Measurements from ENCODE around the gene ARMH1.
A peak's percentile ranks its signal among the peaks of the same experiment; 100 is the strongest.

ARMH1 gene

DNA sequence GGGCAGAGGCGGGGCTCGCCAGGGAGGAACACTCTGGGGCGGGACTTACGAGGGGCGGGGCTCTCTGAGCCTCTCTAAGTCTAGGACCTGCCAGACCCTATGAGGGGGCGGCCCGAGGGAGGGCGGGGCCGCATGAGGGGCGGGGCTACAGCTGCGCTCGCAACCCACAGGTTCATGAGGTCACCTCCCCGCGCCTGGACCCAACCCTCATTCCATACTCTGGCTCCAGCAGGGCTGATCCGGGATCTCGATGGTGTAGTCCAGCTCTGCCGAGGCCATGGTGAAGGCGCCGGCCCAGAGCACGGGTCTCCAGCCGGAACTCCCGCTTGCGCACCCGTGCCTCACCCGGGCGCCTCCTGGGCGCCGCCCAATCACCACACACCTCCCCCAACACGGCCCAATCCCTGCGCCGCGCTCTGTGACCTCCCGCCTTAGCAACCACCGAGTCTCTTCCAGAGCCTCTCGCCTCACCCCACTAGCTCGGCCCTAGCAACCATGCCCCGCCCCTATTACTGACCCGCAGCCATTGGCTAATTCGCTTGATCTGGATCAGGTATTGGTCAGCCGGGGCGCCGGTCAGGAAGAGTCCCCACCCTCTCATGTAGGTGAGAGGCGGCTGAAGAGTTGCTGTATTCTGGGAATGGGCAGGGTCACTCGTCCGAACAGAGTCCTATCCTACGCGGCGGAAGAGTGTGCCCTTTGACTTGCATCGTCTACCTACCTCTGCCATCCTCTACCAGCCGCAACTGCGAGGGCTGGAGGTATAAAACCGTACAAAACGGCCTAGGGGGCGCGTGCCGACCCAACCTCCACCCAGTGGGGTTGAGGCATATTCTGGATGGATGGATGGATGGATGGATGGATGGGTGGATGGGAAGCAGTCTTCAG lies at the start of gene ARMH1, which contains the start of gene TMEM53:
TSS of gene ARMH1 (plus strand) at position 602 of the 888 bp plus-strand sequence. CDS start 14,984 bp downstream, outside the sequence.
TSS of gene TMEM53 (minus strand) at position 369 of the 888 bp plus-strand sequence. CDS start at position 279, 90 bp downstream.
- peak; percentile 99 for DNase-seq (ENCODE audit: low spot score)

DNA sequence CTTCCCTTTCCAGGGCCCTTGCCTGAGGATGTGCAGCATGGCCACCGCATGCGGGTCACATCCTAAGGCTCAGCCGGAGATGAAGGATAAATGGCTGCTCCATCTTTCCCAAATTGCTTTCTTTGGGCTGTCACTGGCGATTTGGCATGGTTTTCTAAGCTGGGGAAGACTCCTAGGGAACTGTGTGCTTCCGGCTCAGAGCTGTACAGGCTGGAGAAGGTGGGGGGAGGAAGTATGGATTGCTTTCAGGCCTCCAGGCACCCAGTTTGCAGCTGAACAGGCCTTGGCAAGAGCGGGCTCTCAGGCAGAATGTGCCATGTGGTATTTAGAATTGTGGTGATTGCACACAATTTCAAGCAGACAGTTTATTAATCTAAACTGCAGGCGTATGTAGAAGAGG lies 49.2 kb upstream of the ARMH1 start:
- no peak for DNase-seq (ENCODE audit: low spot score)

DNA sequence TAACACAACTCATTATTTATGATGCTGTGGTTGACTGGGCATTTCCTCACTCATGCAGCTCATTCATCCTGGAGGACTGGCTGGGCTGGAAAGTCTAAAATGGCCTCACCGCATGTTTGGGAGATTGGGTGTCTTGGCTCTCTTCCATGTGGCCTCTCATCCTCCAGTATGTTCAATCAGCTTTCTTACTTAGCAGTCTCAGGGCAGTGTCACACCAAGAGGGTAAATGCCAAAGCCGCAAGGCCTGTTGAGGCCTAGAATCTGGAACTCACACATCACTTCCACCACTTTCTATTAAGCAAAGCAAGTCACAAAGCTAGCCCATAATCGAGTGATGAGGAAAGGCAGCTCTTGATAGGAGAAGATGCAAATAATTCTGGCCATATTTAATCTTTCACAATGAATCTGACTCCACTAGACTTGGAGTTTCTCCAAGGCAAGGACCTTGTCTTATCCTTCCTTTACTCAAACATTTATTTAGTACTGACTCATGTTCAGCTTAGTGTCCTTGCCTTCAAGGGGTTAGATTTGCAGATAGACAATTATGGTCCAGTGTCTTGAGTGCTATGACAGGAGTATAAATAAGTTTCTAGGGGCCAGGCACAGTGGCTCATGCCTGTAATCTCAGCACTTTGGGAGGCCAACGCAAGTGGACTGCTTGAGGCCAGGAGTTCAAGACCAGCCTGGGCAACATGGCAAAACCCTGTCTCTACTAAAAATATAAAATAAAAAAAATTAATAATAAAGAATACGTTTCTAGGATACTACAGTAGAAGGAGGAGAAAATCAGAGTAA lies 45.4 kb upstream of the ARMH1 start:
- DNase-seq (ENCODE audit: low spot score), result no peak

DNA sequence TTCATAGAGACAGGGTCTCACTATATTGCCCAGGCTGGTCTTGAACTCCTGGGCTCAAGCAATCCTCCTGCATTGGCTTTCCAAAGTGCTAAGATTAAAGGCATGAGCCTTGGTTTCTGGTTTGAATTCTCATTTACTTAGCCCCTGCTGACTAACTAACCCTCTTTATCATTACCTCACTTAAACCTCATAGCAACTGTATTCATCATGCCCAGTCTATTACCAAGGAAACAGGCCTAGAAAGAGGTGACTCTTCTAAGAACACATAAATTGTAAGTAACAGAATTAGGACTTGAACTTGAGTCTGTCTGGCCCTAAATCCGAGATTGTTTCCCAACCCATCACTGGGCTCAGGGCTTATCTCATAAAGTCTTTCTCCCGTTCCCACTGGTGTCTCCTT lies 44.4 kb upstream of the ARMH1 start:
- no peak for DNase-seq (ENCODE audit: low spot score)

DNA sequence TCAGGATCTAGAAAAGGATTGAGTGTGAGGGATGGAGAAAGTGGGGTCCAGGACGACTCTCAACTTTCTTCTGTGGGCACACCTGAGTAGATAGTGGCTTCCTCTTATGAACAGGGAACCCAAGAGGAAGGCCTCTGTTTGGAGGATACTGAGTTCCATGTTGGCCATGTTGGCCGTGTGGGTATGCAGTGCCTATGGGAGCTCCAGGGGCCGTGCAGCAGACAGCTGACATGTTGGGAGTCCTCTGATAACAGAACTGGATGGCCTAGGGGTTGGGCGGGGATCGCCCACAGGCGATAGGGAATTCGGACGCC lies 43.2 kb upstream of the ARMH1 start:
- no peak for DNase-seq (ENCODE audit: low spot score)

DNA sequence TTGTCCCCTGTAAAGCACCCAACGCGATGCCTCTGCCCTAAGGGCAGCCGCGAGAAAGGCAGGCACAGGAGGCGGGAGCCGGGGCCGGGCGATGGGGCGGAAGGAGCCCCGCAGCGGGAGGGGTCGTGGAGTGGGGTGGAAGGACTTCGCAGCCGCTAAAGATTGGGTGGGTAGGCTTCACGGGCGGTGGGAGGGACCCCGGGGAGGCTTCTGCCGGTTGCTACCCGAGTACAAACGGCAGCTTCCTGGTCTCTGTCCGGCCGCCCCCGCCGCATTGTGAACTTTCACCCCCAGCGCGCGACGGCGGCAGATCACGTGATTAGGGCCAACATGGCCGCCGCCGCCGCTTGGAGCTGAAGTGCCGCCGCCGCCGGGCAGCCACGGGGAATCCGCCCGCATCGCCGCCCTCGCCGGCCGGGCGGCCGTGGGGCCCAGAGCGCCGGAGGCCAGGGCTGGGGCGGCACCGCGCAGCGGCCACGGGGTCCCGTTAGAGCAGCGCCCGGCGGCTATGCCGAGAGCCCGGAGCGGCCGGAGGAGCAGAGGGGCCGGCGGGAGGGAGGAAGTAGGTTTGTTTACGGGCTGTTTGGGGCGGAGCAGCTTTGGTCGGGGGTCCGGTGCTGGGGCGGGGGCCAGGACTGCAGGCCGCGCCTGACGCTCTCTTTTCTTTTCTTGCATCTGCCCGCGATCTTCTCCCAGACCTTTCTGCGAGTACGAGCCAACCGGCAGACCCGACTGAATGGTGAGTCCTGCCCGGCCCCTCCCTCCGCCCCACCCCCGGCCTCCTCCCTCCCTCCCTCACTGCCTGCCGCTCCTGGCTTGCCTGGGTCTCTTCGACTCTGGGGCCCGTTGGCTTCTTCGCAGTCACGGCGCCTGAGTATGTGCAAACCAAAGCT lies 42.6 kb upstream of the ARMH1 start:
- DNase-seq (ENCODE audit: low spot score), result peak; percentile 89

DNA sequence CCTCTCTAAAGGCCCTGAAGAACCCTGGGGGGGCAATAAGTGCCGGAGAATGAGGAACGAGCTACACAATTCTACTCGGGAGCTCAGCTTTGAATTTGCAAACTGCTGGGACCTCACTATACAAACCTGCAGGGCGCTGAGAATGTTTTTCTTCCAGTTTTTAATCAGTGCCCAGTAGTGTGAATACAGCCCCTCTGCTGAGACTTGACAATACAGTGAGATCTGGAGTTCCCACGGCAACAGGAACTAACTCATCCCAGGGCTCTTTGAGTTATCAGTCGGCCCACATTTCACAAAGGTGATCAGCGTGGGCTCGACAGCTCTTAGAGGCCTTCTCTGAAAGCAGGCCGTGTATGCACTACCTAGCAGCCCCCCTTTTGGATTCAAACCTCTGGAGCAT lies 41.9 kb upstream of the ARMH1 start:
- DNase-seq (ENCODE audit: low spot score), result peak; percentile 20

DNA sequence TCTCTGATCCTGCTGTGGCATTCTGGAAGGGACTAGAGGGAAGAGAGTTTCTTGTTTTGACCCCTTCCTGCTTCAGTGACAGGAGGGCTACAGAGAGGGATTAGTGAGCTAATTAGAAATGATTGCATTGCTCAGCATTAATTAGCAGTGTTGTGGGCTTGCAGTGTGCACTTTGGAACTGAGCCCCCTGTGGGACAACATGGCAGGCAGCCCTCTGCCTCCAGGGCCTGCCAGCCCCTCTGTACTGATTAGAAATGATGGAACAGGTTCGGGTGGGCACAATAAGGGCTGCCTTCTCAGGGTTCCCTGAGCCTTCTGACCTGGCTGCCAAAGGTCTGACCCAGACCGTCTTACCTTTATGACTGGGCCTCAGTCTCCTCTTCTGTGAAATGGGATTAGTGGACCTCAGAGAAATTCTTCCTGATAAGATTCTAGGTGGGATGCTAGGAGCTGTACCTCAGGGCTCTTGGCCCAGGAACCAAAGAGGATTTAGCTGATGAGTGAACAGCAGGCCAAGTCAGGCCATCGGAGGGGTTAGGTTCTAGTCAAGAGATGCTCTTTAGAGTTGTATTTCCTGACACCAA lies 39.8 kb upstream of the ARMH1 start:
- no peak for DNase-seq (ENCODE audit: low spot score)

DNA sequence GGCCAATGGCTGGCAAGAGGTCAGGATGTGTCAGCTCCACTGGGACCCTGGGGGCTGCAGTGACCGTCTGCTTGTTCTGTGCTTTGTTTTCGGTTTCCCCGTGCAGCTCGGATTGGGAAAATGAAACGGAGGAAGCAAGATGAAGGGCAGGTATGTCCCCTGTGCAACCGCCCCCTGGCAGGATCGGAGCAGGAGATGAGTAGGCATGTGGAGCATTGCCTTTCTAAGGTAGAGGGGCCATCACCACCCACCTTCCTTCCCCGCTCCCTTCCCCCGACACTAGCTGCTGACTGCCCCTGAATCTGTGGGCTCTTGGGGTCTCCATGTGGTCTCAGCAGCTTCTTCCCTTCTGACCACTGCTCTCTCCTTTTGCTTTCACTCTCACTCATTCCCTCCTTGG lies 39.1 kb upstream of the ARMH1 start:
- no peak for DNase-seq (ENCODE audit: low spot score)

DNA sequence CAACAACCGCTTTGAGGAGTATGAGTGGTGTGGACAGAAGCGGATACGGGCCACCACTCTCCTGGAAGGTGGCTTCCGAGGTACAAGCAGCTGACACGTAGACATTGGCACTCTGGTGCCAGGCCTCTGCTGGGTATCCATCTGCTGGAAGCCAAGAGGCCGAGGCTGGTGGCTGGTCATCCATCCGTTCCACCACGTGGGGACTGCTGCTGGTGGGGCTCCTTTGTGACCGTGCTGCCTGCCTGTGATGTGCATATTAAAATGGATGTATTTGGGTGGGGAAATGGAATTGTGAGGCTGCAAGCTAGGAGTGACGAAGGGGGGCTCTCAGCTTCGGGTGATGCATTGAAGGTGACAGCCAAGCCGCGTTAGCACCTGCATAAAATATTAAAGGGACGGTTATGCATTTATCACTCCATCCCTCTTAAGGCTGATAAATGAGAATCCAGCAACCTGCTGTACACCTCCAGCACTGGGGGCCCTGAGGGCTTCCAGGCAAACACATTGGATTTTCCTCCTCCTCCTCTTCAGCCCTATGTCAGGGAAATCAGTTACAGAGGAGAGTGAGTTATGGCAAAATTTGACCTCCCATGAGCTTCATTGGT lies 38.3 kb upstream of the ARMH1 start:
- DNase-seq (ENCODE audit: low spot score), result no peak

DNA sequence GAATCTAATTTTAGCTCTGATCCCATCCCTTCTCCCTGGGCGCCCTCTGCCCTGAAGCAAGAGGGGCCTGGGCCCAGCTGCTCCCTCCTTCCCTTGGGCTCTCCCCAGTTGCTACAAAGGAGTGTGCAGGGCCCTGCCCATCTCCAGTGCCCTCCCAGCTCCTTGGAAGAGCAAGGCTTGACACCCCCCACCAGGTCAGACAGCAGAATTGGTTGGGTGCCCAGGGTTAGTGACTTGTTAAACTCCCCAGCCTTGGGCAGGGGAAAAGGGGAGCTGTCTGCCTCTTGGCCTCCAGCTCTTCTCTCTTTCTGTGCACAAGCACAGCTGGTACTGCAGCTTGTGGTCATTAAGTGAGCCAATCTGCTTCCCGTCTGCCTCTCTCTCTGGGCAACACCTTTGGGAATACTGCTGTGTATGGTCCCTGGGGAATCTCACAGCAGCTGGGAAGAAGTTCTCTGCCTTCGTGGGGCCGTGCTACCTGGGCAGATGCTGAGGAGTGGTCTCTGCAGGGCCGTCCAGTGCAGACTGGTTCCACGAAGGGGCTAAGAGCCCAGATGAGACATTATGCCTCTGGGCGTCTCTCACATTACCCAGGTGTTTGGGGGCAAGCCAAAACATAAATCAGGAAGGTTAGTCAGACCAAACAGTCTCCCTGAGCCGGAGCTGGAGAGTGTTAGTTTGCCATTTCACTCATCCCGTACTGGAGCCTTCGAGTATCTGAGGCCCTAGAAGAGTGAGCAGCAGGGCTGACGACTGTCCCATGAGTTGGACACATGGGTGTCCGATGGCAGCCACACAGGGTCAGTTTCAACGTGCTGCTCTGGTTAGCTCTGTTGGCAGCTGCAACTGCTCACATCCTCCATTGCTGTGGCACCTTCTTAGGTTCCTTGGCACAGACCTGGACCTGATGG lies 37.6 kb upstream of the ARMH1 start:
- DNase-seq (ENCODE audit: low spot score), result no peak

DNA sequence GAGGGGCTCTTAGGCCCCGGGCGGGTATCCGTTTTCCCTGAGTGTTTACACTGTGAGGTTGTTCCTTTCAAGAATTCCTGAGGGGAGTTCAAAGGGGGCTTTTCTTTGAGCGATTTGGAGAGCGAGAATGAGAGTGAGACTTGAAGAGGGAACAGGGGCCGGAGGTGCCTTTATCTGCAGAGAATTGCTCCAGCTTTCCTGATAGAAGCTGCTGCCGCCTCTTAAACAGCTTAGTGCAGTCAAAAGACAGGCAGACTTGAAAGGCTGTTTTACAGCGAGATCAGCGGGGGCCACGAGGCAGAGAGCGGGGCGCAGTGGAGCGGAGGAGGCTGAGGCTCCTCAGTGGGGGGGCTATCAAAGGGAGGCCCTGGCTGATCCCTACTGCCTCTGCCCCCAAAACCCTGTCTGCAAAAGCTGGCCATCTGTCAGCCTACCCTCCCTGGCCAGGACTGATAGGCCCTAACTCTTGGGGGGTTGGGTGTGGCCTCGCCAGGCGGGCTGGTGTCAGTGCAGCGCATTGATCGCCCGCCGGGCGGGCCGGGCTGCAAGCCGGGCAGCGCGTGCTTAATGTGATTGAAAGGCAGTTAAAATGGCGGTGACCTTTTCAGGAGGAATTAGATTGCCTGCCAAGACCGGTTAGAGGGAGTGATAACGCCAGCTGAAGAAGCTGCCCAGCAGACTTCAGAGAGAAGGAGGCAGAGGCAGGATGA lies 36.7 kb upstream of the ARMH1 start:
- no peak for DNase-seq (ENCODE audit: low spot score)

DNA sequence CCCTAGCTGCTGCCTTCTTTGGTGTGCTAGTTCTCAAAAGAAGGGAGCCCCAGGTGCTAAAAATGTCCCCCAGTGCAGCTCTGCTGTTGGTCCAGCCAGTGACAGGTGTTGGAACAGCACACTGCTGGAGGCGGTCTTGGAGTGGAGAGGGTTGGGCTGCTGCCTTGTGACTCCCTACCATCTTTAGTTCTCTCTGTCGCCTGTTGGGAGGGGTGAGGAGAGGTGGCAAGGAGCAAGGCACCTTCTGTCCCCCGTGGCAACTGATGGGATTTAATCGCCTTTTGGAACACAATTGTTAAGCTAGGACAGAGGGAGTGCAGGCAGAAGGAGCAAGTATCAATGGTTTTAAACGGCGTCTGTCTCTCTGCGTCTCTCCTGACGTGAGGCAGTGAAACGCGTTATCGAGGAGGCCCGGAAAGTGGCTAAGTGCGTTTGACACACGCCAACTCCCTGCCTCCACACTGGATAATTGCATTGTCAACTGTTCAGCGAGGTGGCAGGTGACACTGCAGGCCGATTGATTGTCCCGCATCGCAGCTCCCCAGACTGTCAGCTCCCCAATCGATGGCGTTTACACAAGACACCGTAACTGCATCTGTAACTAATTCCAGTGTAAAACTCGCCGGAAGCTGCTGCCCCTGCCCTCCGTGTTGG lies 34.2 kb upstream of the ARMH1 start:
- DNase-seq (ENCODE audit: low spot score), result no peak

DNA sequence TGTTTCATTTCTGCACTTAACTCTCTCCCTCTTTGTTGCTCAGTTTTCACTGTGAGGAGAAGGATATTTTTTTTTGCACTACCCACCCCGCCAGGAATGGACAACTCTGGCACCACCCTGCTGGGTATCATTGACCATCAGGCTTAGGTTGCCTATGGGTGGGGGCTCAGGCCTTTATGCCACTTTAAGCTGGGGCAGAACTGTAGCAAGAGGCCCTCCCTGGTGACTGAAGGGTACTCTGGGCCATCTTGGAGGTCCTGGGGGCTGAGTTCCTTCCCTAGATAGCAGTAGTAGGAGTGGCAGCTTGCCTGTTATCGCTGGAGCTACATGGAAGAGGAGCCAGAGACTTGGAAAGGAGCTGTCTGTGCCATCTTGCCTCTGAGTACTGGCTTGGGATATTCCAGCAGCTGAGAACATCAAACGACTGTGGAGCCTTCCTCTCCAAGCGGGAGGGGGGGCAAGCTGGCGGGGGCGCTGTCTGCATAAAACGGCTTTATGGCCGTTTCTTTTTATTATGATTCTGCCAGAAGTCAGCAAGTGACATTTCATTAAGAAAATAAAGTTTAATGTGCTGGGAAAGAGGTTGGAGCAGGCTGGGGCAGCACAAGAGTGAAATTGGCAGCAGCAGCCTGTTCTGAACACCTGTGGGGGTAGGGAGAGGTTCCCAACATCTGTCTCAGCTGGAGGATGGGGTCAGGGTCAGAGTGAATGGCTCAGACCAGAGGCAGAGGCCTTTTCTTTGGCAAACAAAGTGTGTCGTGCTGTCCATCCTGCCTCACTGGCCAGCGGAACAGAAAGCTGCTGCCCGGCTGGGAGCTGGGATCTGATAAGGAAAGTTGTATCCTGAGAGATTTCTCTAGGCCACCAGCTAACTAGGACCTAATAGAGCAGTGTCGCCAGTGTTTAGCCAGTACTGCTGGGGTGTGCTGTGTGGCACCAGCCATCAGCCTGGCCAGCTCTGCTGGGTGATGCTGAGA lies 33.1 kb upstream of the ARMH1 start:
- no peak for DNase-seq (ENCODE audit: low spot score)

DNA sequence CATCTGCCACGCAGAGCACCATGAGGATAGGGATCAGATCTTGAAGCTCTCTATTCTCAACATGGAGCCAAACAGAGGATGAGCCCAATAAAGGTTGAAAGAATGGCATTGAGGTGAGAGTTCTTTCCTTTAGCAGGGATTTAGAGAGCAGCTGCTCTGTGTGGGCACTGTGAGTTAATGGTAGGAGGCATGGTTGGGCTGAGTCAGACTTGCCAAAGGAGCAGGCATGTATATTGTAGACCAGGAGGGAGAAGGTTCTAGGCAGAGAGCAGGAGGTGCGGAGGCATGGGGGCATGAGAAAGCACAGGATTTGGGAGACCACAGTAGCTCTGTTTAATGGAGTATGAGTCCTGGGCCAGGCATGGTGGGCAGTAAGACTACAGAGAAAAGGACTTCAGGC lies 32.3 kb upstream of the ARMH1 start:
- no peak for DNase-seq (ENCODE audit: low spot score)

DNA sequence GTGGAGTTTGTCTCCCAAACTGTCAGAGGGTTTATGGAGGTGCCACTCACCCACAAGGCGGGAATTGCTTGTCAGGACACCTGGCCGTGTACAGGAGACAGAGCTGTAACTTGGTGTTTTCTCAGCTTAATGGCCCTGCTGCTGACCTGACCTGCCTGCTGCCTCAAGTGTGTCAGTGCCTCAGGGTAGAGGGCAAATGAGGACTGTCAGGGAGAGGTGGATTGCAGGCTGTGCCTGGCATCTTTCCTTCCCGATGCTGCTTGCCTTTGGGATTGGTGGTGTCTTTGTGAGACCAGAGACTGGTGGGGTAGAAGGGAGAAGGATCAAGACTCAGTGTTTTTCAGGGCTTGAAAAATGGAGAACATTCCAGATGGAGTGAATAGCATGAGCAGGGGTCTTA lies 31.6 kb upstream of the ARMH1 start:
- DNase-seq (ENCODE audit: low spot score), result no peak

DNA sequence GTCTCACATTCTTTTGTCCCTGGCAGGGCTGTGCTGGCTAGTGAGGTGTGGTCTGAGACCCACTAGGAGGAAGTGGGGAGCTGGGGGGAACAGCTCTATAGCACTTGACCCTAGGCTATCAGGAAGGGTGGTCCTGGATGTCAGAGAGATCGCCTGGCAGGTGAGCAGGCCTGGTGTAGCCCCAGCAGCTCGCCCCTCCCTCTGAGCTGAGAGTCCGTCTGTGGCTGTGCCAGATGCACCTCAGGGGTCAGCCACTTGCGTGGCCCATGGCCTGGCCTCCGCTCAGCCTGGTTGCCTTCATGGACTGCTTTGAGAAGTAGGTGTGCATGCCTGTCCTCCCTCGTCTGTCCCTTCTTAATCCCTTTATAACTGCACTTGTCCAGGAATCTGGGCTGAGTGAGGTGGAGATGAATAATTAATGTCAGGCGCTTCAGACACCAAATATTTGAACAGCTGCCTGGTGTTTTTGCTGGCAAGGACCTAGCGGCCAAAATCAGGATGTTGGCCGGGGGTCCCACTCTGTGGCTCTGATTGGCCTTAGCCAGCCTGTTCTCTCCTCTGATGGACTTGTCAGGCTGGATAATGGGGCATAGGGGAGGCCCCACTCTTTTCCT lies 30.7 kb upstream of the ARMH1 start:
- no peak for DNase-seq (ENCODE audit: low spot score)

DNA sequence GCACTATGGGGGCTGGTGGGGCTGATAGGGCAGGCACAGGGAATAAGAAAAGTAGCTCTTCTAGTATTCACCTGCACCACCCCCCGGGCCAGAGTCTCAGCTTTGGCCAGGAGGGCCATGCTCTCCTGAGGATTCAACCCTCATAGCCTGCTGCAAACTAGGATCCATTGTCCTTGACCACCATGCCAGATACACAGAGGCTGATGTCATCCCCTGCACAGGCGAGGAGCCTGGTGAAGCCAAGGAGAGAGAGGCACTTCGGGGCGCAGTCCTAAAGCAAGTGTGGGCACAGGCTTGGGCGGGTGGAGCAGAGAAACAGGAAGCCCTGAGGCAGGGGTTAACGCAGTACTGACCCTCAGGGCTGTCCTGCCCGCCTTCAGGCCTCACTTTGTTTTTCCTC lies 29.7 kb upstream of the ARMH1 start:
- DNase-seq (ENCODE audit: low spot score), result no peak
